GM12872 (cell line): ENCODE results near the gene MUC6.

Experiments used
- TF ChIP-seq, protein P1 (sequence below): IDR thresholded peaks from 3 replicates; pipeline ENCODE4 v1.5.1; 2011; ENCODE audit warnings: low read depth, mild to moderate bottlenecking, low read length, moderate library complexity; ENCODE audit not compliant: insufficient read depth

MUC6 gene

DNA sequence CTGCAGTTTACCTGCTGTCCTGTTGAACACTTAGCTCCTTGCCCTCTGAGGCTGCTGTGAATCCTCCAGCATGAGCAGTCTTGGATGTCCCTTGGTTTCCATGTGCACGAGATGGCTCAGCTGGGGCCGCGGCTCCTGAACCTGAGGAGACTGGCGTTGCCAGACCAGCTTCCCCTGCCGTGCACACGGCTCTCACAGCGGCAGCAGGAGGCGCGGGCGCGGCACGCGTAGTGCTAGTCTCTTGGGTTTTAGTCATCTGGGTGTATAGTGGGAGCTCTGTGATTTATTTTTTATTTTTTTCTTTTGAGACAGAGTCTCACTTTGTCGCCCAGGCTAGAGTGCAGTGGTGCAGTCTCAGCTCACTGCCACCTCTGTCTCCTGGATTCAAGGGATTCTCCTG lies 54.8 kb downstream of the MUC6 start:
- TF ChIP-seq, protein P1, sequence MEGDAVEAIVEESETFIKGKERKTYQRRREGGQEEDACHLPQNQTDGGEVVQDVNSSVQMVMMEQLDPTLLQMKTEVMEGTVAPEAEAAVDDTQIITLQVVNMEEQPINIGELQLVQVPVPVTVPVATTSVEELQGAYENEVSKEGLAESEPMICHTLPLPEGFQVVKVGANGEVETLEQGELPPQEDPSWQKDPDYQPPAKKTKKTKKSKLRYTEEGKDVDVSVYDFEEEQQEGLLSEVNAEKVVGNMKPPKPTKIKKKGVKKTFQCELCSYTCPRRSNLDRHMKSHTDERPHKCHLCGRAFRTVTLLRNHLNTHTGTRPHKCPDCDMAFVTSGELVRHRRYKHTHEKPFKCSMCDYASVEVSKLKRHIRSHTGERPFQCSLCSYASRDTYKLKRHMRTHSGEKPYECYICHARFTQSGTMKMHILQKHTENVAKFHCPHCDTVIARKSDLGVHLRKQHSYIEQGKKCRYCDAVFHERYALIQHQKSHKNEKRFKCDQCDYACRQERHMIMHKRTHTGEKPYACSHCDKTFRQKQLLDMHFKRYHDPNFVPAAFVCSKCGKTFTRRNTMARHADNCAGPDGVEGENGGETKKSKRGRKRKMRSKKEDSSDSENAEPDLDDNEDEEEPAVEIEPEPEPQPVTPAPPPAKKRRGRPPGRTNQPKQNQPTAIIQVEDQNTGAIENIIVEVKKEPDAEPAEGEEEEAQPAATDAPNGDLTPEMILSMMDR, result no peak

DNA sequence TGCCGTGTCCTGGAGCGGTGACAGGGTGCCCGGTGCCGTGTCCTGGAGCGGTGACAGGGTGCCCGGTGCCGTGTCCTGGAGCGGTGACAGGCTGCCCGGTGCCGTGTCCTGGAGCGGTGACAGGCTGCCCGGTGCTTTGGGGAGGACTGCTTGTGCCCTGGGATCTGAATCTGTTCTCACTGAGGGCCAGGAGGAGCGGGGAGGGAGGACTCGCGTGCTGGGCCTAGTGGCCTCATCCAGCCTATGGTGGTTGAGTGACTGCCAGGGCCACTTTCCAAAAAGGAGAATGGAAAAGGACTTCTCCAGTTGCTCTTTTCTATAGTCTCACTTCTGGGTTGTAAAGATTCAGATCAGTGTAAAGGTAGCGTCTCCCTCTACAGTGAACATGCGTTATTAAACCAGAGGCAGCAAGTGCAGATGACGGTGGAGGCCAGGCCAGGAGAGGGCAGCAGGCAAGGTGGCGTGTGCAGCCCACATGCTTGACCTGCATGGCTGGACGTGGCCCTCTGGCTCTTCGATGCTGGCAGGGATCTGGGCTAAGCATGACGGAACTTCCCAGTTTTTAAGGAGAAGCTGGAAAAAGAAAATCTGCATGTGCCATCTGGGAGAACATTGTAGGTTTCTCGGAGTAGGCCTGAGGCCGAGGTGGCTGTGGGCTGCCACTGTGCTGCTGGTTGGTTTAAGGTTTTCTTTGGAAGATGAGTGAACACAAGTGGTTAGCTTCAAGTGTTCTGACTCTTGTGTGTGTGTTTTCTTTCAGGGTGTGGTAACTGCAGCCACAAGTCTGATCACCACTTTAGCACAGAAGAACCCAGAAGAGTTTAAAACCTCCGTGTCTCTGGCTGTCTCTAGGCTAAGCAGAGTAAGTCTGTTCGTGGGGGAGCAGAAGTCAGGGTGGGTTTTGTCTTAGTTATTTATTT lies 55.8 kb downstream of the MUC6 start:
- TF ChIP-seq, protein P1, result no peak

DNA sequence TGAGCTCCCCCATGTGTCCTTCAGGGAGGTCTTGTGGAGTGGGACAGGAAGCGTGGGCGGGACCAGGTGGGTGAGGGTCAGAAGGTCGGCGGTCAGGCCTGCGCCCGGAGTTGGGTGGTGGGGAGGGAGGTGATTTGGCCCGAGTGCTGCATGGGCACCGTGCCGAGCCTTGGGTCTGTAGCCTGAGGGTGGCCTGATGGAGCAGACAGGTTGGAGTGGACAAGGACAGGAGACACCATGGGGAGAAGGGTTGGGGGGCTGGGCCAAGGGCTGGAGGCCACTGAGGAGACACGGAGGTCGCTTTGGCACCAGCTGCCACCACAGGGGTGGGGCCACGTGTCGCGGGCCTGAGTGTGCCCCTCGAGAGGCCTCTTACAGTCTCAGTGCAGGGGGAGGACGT lies 57.7 kb downstream of the MUC6 start:
- TF ChIP-seq, protein P1, result no peak

DNA sequence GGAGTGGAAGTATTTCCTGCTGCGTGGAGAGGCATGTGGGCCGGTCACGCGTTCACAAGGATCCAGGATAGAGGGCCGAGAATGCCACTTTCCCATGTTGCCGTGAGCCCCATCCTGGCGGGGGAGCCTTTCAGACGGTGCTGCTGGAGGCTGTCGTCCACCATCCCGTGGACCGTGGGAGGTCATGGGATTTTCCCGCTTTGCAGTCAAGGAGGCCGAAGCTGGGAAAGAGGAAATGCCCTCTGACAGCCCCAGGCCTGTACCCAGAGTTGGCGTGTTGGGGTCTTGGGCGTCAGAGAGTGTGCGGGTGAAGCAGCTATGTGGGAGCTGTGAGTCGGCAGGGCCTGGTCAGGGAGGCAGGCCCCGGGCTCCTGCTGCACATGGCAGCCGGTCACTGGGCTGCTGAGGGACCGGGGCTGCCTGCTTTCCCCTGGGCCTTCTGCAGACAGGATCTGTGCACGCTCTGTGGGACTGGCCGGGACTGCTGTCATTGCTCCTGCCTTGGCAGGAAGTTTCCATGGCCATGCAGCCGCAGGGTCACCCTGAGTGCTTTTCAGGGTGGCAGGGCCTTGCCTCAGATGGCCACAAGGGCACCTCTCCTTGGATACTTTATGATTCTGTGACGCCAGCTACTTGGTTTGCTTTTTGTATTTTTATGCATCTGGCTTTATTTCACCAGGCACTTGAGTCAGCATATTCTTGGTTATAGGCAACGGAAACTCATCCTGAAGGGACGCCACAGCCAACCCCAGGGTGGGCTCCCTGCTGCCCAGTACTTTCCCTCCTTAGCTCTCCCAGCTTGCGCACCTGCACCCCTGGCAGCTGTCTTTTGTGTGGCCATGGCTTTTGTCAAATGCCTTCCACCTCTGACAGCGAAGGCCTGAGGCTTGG lies 58.4 kb downstream of the MUC6 start:
- TF ChIP-seq, protein P1, result no peak

DNA sequence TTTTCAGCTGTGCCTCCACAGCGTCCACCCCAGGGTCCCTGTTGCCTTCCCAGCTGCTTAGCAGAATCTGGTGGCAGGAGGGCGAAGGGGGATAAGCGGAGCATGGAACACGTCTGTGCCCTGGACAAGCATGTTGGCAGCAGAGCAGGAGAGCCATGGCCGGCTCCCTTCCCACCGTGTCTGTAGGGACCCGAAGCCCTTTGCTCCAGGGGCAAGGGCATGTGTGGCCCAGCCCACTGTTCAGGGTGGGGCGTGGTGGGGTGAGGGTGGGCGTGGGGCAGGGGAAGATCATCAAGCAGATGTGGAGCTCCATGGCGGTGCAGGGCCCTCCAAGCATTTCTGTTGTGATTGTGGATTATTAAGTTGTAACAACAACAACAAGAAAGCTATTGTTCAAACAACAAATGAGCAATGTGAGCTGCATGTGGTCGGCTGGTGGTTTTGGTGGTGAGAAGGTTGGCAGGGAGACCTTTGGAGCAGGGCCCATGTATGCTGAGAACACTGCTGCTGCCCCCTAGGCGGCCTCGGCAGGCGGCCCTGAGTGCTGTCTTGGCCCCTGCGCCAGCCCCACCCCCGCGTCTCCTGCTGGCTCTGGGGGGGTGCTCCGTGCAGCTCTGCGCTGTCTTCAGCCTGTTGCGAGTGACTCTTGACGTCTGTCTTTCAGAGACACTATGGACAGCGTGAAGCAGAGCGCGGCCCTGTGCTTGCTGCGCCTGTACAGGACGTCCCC lies 59.9 kb downstream of the MUC6 start:
- TF ChIP-seq, protein P1, result no peak

DNA sequence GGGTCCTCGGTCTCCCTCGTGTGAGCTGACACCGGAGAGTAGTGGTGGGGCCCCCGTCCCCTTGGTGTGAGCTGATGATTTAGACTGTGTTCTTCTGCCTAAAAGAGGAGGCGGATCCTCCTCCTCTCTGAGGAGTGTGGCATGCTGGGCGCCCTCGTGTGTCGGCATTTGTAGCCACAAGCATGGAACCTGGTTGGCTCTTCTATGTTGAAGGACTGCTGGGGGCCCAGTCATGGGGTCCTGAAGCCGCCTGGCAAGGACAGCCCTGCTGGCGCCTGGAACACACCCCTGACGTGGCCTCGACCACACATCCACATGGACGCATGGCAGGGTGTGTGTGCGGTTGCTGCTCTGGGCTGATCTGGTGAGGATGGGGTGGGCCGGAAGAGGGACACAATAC lies 60.7 kb downstream of the MUC6 start:
- TF ChIP-seq, protein P1, result no peak

DNA sequence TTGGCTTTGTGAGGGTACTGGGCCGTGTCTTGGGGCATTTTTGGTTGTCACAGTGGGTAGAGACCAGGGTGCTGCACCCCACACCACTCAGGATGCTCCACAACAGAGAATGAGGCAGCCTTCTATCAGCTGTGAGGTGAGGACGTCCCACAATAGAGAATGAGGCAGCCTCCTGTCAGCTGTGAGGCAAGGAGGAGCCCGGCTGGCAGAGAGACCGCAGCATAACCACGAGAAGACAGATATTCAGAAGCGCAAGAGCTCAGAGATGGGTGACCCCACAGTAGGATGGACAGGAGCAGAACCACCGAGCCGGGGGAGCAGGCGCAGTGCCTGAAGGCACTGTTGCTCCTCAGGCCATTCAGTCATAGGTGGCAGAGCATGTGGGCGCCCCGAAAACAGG lies 63.3 kb downstream of the MUC6 start:
- TF ChIP-seq, protein P1, result no peak
